Activated naive CD4-positive, alpha-beta T cell treated with Interleukin-2 at 50 U/mL for 16 hours (primary cell): ENCODE measurements around the gene DIS3L2.
"Not testable (repeated sequence)": the region's sequence is repeated elsewhere in the genome, so short reads cannot be mapped to it uniquely, and the experiment has no call there.

Source experiments
- DNase-seq: peaks from one replicate; pipeline ENCODE4 v3.0.0-alpha.2; 2020

Gene DIS3L2

DNA sequence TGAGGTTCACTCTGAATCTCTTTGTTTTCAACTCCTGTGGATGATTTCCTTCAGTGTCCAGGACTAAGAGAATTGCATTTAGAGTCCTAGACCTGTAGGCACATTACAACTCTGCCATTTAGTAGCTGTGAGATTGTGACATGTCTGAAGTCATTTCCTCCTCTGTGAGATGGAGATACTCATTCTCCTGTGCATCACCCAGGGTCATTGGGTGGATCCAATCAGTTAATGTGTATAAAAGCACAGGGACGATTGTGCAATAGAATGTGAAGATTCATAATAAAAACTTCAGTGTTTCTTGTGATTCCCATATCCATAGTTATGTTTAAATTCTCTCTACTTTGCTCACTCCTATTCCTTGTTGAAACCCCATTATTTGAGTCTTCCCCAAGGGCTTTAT lies 113.6 kb downstream of the DIS3L2 start:
- no peak for DNase-seq

DNA sequence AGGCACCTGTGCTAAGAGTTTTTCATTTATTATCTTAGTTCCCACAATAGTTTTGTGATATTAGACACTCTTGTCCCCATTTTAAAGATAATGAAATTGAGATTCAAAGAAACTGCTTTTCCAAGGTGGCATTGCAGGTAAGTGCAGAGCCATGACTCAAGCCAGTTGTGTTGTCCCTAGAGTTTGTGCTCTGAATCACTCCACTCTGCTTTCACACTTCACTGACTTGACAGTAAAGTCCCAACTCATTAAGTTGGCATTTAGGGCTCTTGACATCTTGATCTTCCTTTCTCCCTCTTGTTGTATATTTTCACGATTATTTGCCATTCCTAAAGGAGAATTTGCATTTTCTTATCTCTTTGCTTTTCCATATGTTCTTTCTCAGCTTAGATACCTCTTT lies 114.3 kb downstream of the DIS3L2 start:
- DNase-seq = no peak

DNA sequence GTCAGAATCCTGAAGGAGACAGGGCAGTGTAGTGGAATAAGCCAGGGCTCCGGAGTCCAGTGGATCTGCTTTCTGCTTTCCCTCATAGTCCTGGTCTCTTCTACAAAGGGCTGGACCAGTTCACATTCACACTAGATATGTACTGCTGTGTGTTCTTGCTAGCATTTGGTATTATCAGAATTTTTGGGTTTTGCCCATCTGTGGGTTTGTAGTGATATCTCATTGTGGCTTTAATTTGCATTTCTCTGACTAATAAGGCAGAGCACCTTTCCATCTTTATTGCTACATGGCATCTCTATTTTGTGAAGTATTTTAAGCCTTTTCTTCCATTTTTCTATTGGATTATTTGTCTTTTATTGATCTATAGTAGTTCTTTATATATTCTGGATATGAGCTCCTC lies 114.8 kb downstream of the DIS3L2 start:
- DNase-seq = no peak

DNA sequence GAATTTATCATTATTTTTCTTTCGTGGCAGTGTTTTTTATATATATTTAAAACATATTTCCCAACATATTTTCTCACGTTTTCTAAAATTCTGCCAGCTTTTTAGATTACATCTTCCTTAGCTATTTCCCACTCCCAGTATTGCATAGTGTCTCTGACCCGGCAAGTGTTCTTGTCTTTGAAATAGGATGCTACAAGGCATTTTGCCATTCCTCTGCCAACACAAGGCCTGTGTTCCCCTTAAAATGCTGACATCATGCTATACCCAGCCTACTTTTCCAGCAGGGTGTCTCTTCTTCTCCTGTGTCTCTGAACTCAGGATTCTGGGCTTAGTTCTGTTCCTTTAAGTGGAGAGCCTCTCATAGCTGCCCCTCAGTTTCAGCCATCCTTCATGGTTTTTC lies 115.2 kb downstream of the DIS3L2 start:
- DNase-seq = no peak

DNA sequence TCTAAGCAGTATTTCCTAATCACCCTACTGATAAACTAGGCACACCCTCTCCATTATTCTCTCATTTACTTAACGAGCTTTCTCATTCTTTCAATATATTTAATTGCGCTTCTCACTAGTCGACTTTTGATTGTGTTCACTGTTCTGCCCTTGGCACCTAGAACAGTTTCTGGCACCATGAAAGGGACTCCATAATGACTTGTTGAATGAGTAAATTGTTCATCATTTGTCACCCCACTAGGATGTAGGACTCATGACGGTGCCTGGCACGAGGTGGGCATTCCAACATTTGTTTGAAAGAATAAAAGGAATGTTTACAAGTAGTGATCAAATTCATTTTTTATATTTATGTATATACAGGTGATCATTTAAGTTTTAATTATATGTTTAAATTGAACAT lies 123.7 kb downstream of the DIS3L2 start:
- no peak for DNase-seq

DNA sequence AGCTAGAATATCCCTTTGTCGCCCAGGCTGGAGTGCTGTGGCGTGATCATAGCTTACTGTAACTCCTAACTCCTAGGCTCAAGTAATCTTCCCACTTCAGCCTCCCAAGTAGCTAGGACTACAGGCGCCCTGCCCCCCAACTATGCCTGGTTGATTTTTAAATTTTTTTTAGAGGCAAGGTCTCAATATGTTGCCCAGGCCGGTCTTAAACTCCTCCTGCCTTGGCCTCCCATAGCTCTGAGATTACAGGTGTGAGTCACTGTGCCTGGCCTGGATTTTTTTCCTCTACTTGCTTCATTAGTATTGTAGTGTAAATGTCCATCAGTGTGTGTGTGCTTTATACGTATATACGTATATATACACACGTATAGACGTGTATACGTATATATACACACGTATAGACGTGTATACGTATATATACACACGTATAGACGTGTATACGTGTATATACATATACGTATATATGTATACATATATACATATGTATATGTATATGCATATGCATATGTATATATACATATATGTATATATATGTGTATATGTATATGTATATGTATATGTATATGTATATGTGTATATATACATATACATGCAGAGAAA lies 124.4 kb downstream of the DIS3L2 start:
- no peak for DNase-seq

DNA sequence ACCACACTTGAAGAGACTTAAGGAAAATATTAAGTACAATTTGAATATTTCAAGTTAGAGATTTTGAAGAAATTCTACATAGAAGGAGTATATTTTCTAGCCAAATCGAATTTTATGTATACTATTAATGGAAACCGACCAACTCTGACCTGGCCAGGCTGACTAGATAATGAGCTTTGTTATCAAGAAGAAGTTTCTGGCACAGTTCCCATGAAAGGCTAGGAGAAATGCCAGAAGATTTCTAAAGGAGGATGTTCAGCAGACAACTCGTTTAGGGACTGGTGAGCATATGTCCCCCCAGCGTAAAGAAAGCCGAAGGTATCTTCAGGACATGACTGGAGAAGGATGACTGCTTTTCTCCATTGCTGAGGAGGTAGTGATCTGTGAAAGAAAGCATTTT lies 127.3 kb downstream of the DIS3L2 start:
- no peak for DNase-seq

DNA sequence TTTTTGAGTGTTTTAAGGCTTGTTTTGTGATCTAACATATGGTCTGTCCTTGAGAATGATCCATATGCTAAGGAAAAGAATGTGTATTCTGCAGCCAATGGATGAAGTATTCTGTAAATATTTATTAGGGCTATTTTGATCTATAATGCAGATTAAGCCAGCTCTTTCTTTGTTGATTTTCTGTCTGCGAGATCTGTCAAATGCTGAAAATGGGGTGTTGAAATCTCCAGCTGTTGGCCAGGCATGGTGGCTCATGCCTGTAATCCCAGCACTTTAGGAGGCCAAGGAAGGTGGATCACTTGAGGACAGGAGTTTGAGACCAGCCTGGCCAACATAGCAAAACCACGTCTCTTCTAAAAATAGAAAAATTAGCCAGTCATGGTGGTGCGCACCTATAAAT lies 132.7 kb downstream of the DIS3L2 start:
- no peak for DNase-seq

DNA sequence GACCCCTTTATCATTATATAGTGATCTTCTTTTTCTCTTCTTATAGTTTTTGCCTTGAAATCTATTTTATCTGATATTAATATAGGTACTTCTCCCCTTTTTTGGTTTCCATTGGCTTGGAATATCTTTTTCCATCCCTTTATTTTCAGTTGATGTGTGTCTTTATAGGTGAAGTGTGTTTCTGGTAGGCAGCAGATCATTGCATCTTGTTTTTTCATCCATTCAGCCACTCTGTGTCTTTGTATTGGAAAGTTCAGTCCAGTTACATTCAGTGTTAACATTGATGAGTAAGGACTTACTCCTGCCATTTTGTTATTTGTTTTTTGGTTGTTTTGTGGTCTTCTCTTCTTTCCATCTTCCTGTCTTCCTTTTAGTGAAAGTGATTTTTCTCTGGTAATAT lies 133.4 kb downstream of the DIS3L2 start:
- DNase-seq = no peak

DNA sequence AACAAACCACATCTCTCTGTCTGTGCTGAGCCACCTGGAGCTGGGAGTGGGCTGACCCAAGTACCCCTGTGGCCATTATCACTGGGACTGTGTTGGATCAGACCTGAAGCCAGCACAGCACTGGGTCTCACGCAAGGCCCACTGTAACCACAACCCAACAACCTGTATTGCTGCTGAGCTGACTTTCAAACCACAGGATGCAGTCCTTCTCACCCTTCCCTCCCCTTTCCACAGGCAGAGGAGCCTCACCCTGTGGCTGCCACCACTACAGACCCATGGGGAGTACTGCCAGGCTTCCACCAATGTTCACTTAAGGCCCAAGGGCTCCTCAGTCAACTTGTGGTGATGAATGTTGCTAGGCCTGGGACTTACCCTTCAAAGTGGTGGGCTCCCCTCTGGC lies 135.7 kb downstream of the DIS3L2 start:
- no peak for DNase-seq

DNA sequence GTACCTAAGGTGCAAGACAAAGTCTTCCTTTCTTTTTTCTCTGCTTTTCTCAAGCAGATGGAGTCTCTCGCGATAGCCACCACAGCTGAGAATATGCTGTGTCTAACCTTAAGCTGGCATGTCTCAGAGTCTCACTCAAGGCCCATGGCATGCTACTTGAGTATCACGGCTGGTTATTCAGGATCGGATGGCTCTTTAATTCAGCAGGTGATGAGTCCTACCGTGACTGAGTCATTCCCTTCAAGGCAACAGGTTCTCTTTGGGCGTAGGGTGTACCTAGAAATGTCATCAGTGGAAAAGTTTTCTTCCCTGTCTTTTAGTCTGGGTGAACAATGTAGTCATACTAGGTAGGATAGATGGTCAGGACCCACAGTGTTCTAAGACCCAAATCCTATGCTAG lies 136.2 kb downstream of the DIS3L2 start:
- no peak for DNase-seq

DNA sequence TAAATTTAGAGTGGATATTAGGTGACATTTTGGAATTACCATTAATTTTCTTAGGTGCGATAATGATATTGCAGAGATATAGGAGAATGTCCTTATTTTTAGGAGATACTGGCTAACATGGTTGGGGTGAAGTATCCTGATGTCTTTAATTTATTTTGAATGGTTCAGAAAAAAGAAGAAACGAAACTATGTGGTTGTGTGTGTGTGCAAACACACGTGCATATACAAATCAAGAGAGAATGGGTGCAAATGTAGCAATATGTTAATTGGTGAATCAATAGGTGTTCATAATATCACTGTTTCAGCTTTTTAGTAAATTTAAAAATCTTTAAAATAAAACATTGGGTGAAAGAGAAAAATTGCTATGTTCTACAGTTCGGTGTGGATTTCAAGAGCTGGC lies 140.9 kb downstream of the DIS3L2 start:
- no peak for DNase-seq

DNA sequence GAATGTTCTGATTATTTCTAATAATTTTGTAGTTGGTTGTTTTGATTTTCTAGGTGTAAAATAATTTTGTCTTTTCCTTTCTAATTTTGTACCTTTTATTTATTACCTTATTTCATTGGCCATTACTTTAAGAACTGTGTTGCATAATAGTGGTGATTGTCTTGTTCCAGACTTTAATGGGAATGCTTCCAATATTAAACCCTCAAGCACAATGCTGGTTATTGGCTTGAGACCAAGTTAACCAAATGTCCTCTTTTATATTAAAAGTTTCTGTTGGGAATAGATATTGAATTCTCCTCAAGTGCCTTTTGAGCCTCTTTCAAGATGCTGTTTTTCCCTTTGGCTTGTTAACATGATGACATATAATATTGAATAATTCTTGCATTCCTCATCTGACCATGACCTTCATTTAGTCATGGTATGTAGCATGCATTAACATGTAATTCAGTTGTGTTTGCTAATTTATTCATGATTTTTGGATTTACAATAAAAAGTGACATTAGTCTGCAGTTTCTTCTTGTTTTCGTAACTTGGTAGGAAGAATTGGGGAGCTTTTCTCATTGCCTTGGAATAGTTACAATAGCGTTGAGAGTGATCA lies 141.7 kb downstream of the DIS3L2 start:
- DNase-seq = no peak

DNA sequence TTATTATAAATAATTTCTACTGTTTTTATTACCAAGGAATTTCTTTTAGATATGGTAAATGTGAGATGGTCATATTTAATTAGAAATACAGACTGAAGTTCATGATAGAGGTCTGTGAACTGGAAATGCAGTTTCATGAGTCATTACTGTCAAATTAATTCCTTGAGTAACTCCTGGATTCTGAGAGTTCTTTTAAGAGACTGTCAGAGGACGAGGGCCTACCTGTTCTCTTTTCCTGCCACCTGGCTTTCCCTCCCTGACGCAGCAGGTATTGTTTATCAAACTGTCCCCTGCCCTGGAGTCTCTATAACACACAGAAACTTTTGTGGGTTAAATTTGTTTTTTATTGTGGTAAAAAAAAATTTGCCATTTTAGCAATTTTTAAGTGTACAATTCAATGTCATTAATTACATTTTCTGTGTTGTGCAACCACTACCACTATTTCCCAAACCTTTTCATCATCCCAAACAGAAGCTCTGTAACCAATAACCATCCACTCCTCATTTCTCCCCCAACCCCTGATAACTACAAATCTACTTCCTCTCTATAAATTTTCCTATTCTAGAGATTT lies 142.6 kb downstream of the DIS3L2 start:
- no peak for DNase-seq

DNA sequence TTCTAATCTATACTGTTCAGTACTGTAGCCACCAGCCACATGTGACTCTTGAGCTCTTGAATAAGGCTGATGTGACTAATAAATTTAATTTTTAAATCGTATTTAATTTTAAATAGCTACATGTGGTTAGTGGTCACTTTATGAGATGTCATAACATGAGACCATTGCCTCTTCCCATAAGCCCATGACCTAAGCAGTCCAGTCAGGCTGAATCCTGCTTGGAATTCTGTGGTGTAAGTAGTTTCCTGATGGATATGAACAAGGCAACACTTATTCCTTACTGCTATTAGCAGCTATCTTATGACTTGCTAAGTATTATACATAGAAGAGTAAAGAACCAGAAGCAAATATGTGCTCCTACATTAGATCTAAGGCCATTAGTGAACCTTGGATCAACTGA lies 150.0 kb downstream of the DIS3L2 start:
- DNase-seq = no peak

DNA sequence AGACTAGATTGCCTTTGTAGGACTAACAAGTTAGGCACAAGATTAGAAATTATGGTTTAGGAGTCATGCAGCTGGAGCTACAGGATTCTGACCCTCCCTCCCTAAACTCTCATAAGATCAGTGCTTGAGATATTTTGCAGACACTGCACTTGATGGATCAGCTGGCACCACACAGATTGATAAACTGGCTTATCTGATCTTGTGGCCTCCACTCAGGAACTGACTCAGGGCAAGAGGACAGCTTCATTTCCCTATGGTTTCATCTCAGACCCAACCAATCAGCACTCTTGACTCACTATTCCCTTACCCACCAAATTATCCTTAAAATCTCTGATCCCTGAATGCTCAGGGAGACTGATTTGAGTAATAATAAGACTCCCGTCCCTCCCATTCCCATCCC lies 152.3 kb downstream of the DIS3L2 start:
- DNase-seq = no peak

DNA sequence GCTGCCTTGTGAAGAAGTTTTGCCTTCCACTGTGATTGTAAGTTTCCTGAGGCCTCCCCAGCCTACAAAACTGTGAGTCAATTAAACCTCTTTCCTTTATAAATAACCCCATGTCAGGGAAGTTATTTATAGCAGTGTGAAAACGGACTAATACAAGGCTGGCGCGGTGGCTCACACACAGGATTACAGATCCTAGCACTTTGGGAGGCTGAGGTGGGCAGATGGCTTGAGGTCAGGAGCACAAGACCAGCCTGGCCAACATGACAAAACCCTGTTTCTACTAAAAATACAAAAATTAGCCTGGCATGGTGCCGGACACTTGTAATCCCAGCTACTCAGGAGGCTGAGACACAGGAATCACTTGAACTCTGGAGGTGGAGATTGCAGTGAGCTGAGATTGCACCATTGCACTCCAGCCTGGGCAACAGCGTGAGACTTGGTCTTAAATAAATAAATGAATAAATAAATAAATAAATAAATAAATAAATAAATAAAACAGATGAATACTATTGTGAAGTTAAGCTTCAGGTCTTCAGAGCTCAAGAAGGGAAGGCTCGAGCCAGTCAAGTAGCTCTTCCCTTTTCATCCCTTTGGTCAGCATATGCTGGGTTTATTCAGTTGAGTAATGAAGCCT lies 154.3 kb downstream of the DIS3L2 start:
- DNase-seq = not testable (repeated sequence)

DNA sequence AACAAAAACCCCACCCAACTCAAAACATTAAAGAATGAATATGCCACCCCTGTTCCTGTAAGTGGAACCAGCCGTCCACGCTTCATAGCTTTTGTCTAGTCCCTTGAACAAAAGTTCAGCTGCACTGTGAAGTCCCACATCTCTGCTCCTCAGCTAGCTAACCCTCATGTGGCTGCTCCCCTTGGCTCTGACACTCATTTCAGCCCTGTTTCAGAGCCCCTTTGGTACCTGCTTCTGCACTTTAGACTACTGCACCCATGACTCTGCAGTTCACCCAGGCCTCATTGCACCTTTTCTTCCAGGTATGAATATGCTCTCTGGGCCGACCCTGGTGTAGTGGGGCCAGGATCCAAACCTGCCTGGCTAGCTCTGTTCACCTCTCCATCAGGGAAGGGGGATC lies 155.3 kb downstream of the DIS3L2 start:
- no peak for DNase-seq

DNA sequence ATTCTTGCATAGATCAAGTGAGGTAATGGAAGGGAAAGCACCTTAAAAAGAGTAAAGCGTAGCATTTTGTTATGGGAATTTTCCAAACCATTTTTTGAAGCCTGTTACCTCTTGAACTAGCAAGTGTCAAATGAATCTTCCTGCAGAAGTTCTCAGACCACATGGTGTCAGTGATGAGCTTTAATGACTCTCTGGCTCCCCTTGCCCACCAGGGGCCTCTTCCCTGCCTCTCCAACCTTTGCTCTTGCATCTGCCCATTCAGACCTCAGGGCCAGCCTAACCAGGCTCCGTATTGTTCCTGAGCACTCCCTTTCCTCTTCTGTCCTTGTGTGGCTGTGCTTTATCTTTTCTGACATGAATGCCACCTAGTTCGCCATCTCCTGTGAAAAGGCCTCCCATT lies 155.9 kb downstream of the DIS3L2 start:
- no peak for DNase-seq

DNA sequence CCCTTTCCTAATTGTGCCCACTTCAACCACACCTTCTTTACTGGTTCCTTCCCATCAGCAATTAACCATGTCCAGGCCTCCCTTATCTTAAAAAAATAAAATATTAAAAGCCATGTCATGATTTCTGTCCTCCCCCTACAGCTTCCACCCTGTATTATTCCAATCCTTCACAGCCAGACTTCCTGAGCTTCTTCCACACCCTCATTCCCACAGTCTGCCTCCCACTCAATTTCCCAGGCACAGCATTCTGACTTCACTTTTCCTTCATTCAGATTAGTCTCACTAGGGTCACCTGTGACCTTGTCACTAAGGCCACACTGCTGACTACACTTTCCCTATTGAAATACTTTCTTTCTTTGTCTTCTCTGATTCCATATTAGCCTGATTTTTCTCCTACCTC lies 159.4 kb downstream of the DIS3L2 start:
- DNase-seq = no peak

DNA sequence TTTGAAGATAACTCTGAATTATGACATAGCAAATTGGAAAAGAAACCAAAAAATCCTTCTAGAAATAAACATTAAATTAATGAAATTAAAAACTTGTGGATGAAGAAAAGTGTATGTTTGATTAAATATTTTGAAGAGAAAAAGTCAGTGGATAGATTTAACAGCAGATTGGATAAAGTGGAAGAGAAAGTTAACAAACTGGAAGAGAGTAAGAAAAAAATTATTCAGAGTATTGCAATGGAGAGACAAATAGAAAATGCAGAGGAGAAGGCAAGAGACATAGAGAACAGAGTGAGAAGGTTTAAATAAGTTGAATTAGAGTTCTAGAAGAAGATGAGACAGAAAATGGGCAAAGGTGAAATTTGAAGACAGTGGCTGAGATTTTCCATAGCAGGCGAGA lies 162.8 kb downstream of the DIS3L2 start:
- DNase-seq = no peak

DNA sequence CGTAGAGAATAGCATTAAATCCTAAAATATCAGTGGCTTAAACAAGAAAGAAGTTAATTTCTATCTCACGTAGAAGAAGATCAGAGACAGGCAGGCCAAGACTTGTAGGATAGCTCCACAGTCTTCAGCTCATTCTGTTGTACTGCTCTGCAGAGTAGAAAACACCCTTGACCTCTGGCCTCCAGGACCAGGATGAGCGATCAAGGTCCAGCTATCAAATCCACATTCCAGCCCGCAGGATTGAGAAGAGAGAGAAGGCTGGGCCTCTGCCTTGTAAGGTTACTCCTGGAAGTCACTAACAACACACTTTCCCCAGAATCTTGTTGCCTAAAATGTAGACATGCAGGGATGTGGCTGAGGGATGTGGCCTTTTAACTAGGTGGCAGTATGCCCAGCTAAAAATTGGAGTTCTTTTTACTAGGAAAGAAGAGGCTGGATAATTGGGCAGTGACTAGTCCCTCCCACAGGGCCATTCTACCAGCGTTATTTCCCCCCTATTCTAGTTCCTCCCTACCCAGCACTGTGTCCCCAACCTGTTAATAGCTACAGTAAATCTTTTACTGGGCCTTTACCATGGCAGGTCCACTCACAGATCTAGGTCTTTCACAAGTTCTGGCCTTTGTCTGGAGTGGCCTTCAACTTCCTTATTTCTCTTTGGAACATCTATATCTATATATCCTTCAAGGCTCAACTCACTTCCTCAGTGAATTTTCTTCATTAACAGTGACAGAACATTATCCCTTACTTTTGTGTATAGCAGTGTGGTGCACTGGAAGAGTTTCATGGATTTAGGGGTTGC lies 165.0 kb downstream of the DIS3L2 start:
- DNase-seq = no peak

DNA sequence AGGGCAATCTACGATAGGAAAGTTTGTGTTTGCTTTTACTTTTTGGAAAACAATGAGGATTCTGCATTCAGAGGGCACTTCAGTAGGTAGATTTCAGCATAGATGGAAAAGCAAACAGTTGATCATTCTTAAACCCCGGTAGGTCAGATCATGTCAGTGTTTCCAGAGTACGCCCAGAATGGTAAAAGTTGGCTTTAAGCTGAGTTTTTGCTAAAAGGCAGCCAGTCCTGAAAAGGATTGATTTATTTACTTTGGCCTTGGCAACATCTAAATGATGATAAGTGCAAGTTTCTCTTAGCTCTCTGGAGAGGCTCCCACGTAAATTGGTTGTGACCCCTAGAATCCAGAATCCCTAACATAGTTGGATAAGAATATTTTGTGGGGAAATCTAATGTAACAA lies 168.0 kb downstream of the DIS3L2 start:
- no peak for DNase-seq

DNA sequence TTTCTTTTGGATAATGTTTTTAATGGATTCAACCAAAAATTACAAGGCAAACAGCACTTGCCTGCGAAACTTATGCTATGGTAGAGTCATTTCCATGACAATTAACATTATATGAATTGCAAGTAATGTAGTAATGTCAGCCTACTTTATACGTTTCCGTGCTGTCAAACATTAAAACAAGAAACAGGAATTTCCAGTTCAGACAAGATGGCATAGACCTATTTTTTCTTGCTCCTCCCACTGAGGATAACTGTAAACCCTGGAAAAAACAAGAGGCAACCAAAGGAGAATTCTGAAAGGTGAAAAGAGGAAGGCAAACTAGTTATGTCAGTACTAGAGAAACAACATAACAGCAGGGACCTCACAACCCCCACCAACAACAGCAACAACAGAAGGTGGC lies 170.7 kb downstream of the DIS3L2 start:
- DNase-seq = no peak
